PC-3 (cell line): Measurements from ENCODE around the gene PPP1R26. TPM values are rescaled to one million over a fixed set of nuclear protein-coding genes. Genes with fewer than 3 reads are reported as not detected.
"Not testable (repeated sequence)": the region's sequence is repeated elsewhere in the genome, so short reads cannot be mapped to it uniquely, and the experiment has no call there.

Experiments used
- ATAC-seq: fragments of 200-7000 bp; cut with Tn5 transposase; 2 replicates; pipeline ENCODE4 v1.9.1; 2020; ENCODE audit warnings: mild to moderate bottlenecking, moderate library complexity
- BruUV-seq: library from RNA; stranded (reverse); fragments of 400-500 nt; replicated peaks from 2 replicates; lab custom pipeline; 2021; lab: Mats Ljungman, UMichigan
- CTCF ChIA-PET: fragments of 300-600 bp; sonication (Branson Sonifier 250); formaldehyde crosslinking; loops from one replicate; lab custom pipeline; 2022; ENCODE audit warnings: antibody characterized with exemption; lab: Charles Lee
- POLR2A ChIA-PET: fragments of 300-600 bp; sonication (Branson Sonifier 250); formaldehyde crosslinking; loops from one replicate; lab custom pipeline; 2022; ENCODE audit warnings: antibody characterized with exemption; ENCODE audit not compliant: unreplicated experiment; lab: Charles Lee
- DNase-seq: peaks from one replicate; pipeline ENCODE4 v3.0.0-alpha.2; 2015
- H2AFZ ChIP-seq: fragments of 300-600 bp; sonication (generic); 2 replicates; pipeline ENCODE4 v1.6.0; 2016; ENCODE audit warnings: antibody characterized with exemption, low read length
- H3F3A ChIP-seq: fragments of 300-600 bp; sonication (generic); one replicate; pipeline ENCODE4 v1.6.0; 2017; ENCODE audit warnings: antibody characterized with exemption, low read length, control low read depth, mild to moderate bottlenecking; ENCODE audit not compliant: unreplicated experiment
- H3K27ac ChIP-seq: fragments of 300-600 bp; sonication (generic); 2 replicates; pipeline ENCODE4 v1.5.1; 2016; ENCODE audit warnings: mild to moderate bottlenecking, low read length
- H3K27me3 ChIP-seq: fragments of 300-600 bp; sonication (generic); 2 replicates; pipeline ENCODE4 v1.6.1; 2016; ENCODE audit warnings: low read length, mixed read lengths
- H3K36me3 ChIP-seq: fragments of 300-600 bp; sonication (generic); 2 replicates; pipeline ENCODE4 v1.6.1; 2016; ENCODE audit warnings: low read depth, mixed run types, low read length, mixed read lengths
- H3K4me1 ChIP-seq: fragments of 300-600 bp; sonication (generic); 2 replicates; pipeline ENCODE4 v1.5.1; 2016; ENCODE audit warnings: low read length; ENCODE audit not compliant: insufficient read depth
- H3K4me2 ChIP-seq: fragments of 300-600 bp; sonication (generic); 2 replicates; pipeline ENCODE4 v1.6.0; 2016; ENCODE audit warnings: low read length
- H3K4me3 ChIP-seq: fragments of 300-600 bp; sonication (generic); 2 replicates; pipeline ENCODE4 v1.5.1; 2016; ENCODE audit warnings: mild to moderate bottlenecking, low read length, mixed read lengths
- H3K79me2 ChIP-seq: fragments of 300-600 bp; sonication (generic); 2 replicates; pipeline ENCODE4 v1.6.1; 2017; ENCODE audit warnings: low read length, mixed read lengths
- H3K9ac ChIP-seq: fragments of 300-600 bp; sonication (generic); 2 replicates; pipeline ENCODE4 v1.6.0; 2016; ENCODE audit warnings: mild to moderate bottlenecking, low read length
- H3K9me2 ChIP-seq: fragments of 300-600 bp; sonication (generic); replicated peaks from 2 replicates; pipeline ENCODE4 v1.6.1; 2016; ENCODE audit warnings: mixed run types, low read length, mixed read lengths
- H3K9me3 ChIP-seq: fragments of 300-600 bp; sonication (generic); 2 replicates; pipeline ENCODE4 v1.6.1; 2016; ENCODE audit warnings: low read length, mixed read lengths
- H4K20me1 ChIP-seq: fragments of 300-600 bp; sonication (generic); 2 replicates; pipeline ENCODE4 v1.6.1; 2016; ENCODE audit warnings: low read length, mixed read lengths
- CTCF ChIP-seq: fragments of 300-600 bp; sonication (generic); conservative IDR thresholded peaks from 2 replicates; pipeline ENCODE4 v1.5.1; 2017; ENCODE audit warnings: antibody characterized with exemption, low read depth, mild to moderate bottlenecking, low read length
- EZH2 ChIP-seq: fragments of 300-600 bp; sonication (generic); IDR thresholded peaks from one replicate; pipeline ENCODE4 v1.6.1; 2017; ENCODE audit warnings: antibody characterized with exemption, mild to moderate bottlenecking, low read length; ENCODE audit not compliant: unreplicated experiment
- EZH2phosphoT487 ChIP-seq: fragments of 300-600 bp; sonication (generic); IDR thresholded peaks from 2 replicates; pipeline ENCODE4 v1.6.1; 2018; ENCODE audit warnings: mild to moderate bottlenecking, antibody characterized with exemption, low read length, borderline replicate concordance
- intact Hi-C: fragments of 100-400 bp; cut with micrococcal nuclease; formaldehyde crosslinking; loops from 2 replicates; pipeline ENCODE4 v1.9.0; 2023
- total RNA-seq: library from RNA; depleted of rRNA; stranded (reverse); fragments of >200 nt; gene quantifications from 2 replicates; pipeline ENCODE4 v1.2.3, GENCODE V29; 2014

PPP1R26 gene
- total RNA-seq, 1 experiment from 2014 or later, result 22.6 TPM

GRCh38 chr9:135533674-135534073 lies 54.1 kb downstream of the PPP1R26 start:
- H3K9me2 ChIP-seq, result no peaks in the 10 kb centered on the region
- no peaks in the 10 kb centered on the region for H3F3A ChIP-seq
- H2AFZ ChIP-seq, result no peak overlapping the region
- DNase-seq (no peak), ATAC-seq (no peak)
- no peaks in the 10 kb centered on the region for H3K9me3 ChIP-seq
- no peaks in the 10 kb centered on the region for H4K20me1 ChIP-seq
- no peaks in the 10 kb centered on the region for H3K4me1 ChIP-seq
- H3K79me2 ChIP-seq, result no peaks in the 10 kb centered on the region
- intact Hi-C loops, result no loop called here
- no peak overlapping the region for H3K4me3 ChIP-seq
- peaks cover 11% of the 10 kb centered on the region for H3K27me3 ChIP-seq
- no TSS peak for BruUV-seq
- CTCF ChIA-PET, result no interaction called here
- TF ChIP-seq EZH2 (no peak), CTCF (no peak), EZH2phosphoT487 (no peak)
- no peak overlapping the region for H3K9ac ChIP-seq
- no peaks in the 10 kb centered on the region for H3K36me3 ChIP-seq
- POLR2A ChIA-PET, result no interaction called here
- H3K4me2 ChIP-seq, result no peak overlapping the region
- no peak overlapping the region for H3K27ac ChIP-seq

GRCh38 chr9:135534192-135534711 lies 54.7 kb downstream of the PPP1R26 start:
- H3K4me1 ChIP-seq, H3K36me3 ChIP-seq, H3K79me2 ChIP-seq, POLR2A ChIA-PET, intact Hi-C loops, H3K9me2 ChIP-seq, DNase-seq, CTCF ChIA-PET, H3K4me3 ChIP-seq, H3K9me3 ChIP-seq, H3F3A ChIP-seq, BruUV-seq, H2AFZ ChIP-seq, H3K27ac ChIP-seq, H3K4me2 ChIP-seq, H3K9ac ChIP-seq, ATAC-seq, H4K20me1 ChIP-seq: not testable (repeated sequence)
- H3K27me3 ChIP-seq, result peaks cover 17% of the 10 kb centered on the region

DNA sequence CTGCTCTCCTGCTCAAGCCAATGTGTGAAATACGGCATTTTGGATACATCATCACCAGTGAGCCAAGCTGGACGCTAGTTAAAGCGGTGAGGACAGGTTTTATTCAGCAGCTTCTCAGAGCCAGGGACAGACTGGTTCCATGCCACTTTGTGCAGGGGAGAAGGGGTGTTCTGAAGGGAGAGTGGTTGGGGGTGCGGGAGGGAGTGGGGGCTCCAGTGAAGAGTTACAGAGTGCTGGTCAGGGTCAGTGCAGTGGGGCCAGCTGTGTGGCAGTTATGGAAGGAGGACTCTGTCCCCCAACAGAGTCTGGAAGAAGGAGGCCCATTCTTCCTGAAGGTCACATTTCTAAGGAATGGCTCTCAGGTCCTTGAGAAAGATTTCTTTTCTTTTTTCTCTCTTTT lies 55.2 kb downstream of the PPP1R26 start:
- POLR2A ChIA-PET, H3K4me1 ChIP-seq, H3K9me3 ChIP-seq, H3F3A ChIP-seq, H3K27ac ChIP-seq, H3K4me3 ChIP-seq, ATAC-seq, H2AFZ ChIP-seq, H3K9ac ChIP-seq, BruUV-seq, H3K36me3 ChIP-seq, H4K20me1 ChIP-seq, H3K4me2 ChIP-seq, CTCF ChIA-PET, H3K9me2 ChIP-seq, DNase-seq, intact Hi-C loops, H3K79me2 ChIP-seq: not testable (repeated sequence)
- peaks cover 19% of the 10 kb centered on the region for H3K27me3 ChIP-seq

- H3K79me2 ChIP-seq, ATAC-seq, CTCF ChIA-PET, H3K36me3 ChIP-seq, H3K9ac ChIP-seq, intact Hi-C loops, H3K4me1 ChIP-seq, H3F3A ChIP-seq, H4K20me1 ChIP-seq, H2AFZ ChIP-seq, H3K9me3 ChIP-seq, H3K27ac ChIP-seq, POLR2A ChIA-PET, H3K9me2 ChIP-seq, H3K4me2 ChIP-seq, H3K4me3 ChIP-seq, BruUV-seq, DNase-seq: not testable (repeated sequence)
- H3K27me3 ChIP-seq, result peaks cover 19% of the 10 kb centered on the region
These were observed 56.0 kb downstream of the PPP1R26 start for GRCh38 chr9:135535631-135536030.
